ENCODE measurements around the gene OR52N2.

Gene OR52N2

GRCh38 chr11:5837695-5838094 lies 29.0 kb downstream of the OR52N2 start:
- no peak for DNase-seq
- TF ChIP-seq GATA1 (IDR thresholded peaks at IDR 0.05; ENCODE audit: low read depth, low read length) (no peak), POLR2A (IDR thresholded peaks at IDR 0.05; ENCODE audit: low read length) (no peak)

GRCh38 chr11:5841797-5842196 lies 33.1 kb downstream of the OR52N2 start, which contains the start of gene OR52E6:
Gene OR52E6, minus strand, starts transcription at chr11:5841897. Its CDS starts 0 bp downstream, at chr11:5841897.
- TF ChIP-seq GATA1 (IDR thresholded peaks at IDR 0.05; ENCODE audit: low read depth, low read length): no peak
- no peak for TF ChIP-seq POLR2A (IDR thresholded peaks at IDR 0.05; ENCODE audit: low read length)
- no peak for DNase-seq

- TF ChIP-seq GATA1 (IDR thresholded peaks at IDR 0.05; ENCODE audit: low read depth, low read length) (no peak), POLR2A (IDR thresholded peaks at IDR 0.05; ENCODE audit: low read length) (no peak)
- no peak for DNase-seq
Measured at GRCh38 chr11:5846701-5847100, 38.0 kb downstream of the OR52N2 start.

- DNase-seq: no peak
- no peak for TF ChIP-seq POLR2A (IDR thresholded peaks at IDR 0.05; ENCODE audit: low read length)
- TF ChIP-seq GATA1 (IDR thresholded peaks at IDR 0.05; ENCODE audit: low read depth, low read length): no peak
Measured at GRCh38 chr11:5847711-5848110, 39.0 kb downstream of the OR52N2 start.

- TF ChIP-seq GATA1 (IDR thresholded peaks at IDR 0.05; ENCODE audit: low read depth, low read length) (no peak), POLR2A (IDR thresholded peaks at IDR 0.05; ENCODE audit: low read length) (no peak)
- no peak for DNase-seq
Measured at GRCh38 chr11:5851002-5851401, 42.3 kb downstream of the OR52N2 start.

DNA sequence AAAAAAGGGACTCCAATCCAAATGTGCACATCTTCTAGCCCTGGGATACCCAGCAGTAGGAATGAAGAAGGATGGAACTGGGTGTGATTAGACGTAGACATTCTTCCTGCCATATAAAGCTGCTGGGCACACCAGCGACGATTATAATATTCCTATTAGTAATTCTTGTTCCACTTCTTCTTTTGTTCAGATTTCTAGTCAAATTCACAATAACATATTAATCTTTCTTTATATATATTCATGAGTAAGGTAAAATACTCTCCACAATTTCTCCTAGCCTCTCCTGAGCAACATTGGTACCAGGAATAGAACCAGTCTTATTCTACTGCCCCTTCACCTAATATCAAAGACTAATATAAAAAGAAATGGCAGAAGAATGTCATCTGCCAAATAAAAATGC lies 48.9 kb downstream of the OR52N2 start, which contains the start of gene OR52E8:
TSS of gene OR52E8 (minus strand) at position 101 of the 400 bp plus-strand sequence. CDS start at position 101, 0 bp downstream.
- no peak for DNase-seq
- TF ChIP-seq GATA1 (IDR thresholded peaks at IDR 0.05; ENCODE audit: low read depth, low read length): no peak
- TF ChIP-seq POLR2A (IDR thresholded peaks at IDR 0.05; ENCODE audit: low read length): no peak

DNA sequence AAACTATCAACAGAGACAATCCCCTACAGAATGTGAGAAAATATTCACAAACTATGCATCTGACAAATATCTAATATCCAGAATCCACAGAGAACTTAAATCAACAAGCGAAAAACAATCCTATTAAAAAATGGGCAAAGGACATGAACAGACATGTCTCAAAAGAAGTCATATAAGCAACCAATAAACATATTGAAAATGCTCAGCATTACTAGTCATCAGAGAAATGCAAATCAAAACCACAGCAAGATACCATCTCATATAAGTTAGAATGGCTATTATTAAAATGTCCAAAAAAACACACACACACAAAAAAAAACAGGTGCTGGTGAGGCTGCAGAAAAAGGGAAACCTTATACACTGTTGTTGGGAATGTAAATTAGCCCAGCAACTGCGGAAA lies 57.1 kb downstream of the OR52N2 start:
- DNase-seq: no peak
- TF ChIP-seq GATA1 (IDR thresholded peaks at IDR 0.05; ENCODE audit: low read depth, low read length): no peak
- TF ChIP-seq POLR2A (IDR thresholded peaks at IDR 0.05; ENCODE audit: low read length): no peak

All from erythroblast (primary cell).